Left ventricle myocardium inferior (tissue), 1 donor: Measurements from ENCODE around the gene DNAJB8. TPM values are rescaled to one million over a fixed set of nuclear protein-coding genes. Genes with fewer than 3 reads are reported as not detected.

Source experiments
- DNase-seq: peaks from one replicate; pipeline ENCODE4 v3.0.0-alpha.2; 2020
- H3K27ac ChIP-seq: fragments of 200-600 bp; replicated peaks from 2 replicates; pipeline ENCODE4 v1.8.0; 2021
- H3K27me3 ChIP-seq: fragments of 200-600 bp; 2 replicates; pipeline ENCODE4 v1.8.0; 2021; ENCODE audit warnings: low read depth
- H3K36me3 ChIP-seq: fragments of 200-600 bp; 2 replicates; pipeline ENCODE4 v1.8.0; 2021
- H3K4me1 ChIP-seq: fragments of 200-600 bp; 2 replicates; pipeline ENCODE4 v1.8.0; 2021
- H3K4me3 ChIP-seq: fragments of 200-600 bp; 2 replicates; pipeline ENCODE4 v1.8.0; 2021; ENCODE audit warnings: mild to moderate bottlenecking, moderate library complexity
- H3K9me3 ChIP-seq: fragments of 200-600 bp; replicated peaks from 2 replicates; pipeline ENCODE4 v1.8.0; 2021
- intact Hi-C: fragments of 100-400 bp; cut with micrococcal nuclease; formaldehyde crosslinking; loops from one replicate; pipeline ENCODE4 v1.11.0; 2022
- total RNA-seq: library from RNA; stranded (reverse); fragmentation: NEBNext Ultra II Directional; extraction: Animal tissue kit (Norgen Biotek cat#: 25700); gene quantifications from one replicate; pipeline ENCODE4 v1.2.1, GENCODE V29; 2021
- TF ChIP-seq, protein P1 (sequence below): fragments of 200-600 bp; IDR thresholded peaks from 2 replicates; pipeline ENCODE4 v1.8.0; 2021; ENCODE audit warnings: antibody characterized with exemption, mild to moderate bottlenecking, borderline replicate concordance
- donor health status: DM: no; HTN: yes; CAD: no; lungs with severe emphysema.

Gene DNAJB8
- total RNA-seq, 1 donor from 2014 or later: not detected

GRCh38 chr3:128504963-128505730 is 38.5 kb upstream of the DNAJB8 start:
- Histone ChIP-seq H3K27ac (no peak overlapping the region), H3K4me3 (no peak overlapping the region), H3K4me1 (no peaks in the 10 kb centered on the region), H3K9me3 (no peaks in the 10 kb centered on the region), H3K36me3 (no peaks in the 10 kb centered on the region), H3K27me3 (peaks cover 49% of the 10 kb centered on the region)
- TF ChIP-seq, protein P1, sequence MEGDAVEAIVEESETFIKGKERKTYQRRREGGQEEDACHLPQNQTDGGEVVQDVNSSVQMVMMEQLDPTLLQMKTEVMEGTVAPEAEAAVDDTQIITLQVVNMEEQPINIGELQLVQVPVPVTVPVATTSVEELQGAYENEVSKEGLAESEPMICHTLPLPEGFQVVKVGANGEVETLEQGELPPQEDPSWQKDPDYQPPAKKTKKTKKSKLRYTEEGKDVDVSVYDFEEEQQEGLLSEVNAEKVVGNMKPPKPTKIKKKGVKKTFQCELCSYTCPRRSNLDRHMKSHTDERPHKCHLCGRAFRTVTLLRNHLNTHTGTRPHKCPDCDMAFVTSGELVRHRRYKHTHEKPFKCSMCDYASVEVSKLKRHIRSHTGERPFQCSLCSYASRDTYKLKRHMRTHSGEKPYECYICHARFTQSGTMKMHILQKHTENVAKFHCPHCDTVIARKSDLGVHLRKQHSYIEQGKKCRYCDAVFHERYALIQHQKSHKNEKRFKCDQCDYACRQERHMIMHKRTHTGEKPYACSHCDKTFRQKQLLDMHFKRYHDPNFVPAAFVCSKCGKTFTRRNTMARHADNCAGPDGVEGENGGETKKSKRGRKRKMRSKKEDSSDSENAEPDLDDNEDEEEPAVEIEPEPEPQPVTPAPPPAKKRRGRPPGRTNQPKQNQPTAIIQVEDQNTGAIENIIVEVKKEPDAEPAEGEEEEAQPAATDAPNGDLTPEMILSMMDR: no peak
- no peak for DNase-seq
- intact Hi-C loops: loop anchor here (10.0 kb wide), 1 partner anchor 80 kb away; no protein-coding TSS in a partner anchor

- DNase-seq: no peak
- no peaks in the 10 kb centered on the region for H3K4me1 ChIP-seq
- intact Hi-C loops: loop anchor here (10.0 kb wide), 1 partner anchor 80 kb away; no protein-coding TSS in a partner anchor
- H3K9me3 ChIP-seq: no peaks in the 10 kb centered on the region
- TF ChIP-seq, protein P1: no peak
- H3K4me3 ChIP-seq: no peak overlapping the region
- H3K27me3 ChIP-seq: peaks cover 51% of the 10 kb centered on the region
- H3K27ac ChIP-seq: no peak overlapping the region
- H3K36me3 ChIP-seq: no peaks in the 10 kb centered on the region
Observed at GRCh38 chr3:128504533-128504915, 37.8 kb upstream of the DNAJB8 start.

GRCh38 chr3:128503751-128504532 is 37.3 kb upstream of the DNAJB8 start:
- intact Hi-C loops: loop anchor here (10.0 kb wide), 1 partner anchor 81 kb away; no protein-coding TSS in a partner anchor
- Histone ChIP-seq H3K27ac (no peak overlapping the region), H3K4me1 (no peaks in the 10 kb centered on the region), H3K36me3 (no peaks in the 10 kb centered on the region), H3K9me3 (no peaks in the 10 kb centered on the region), H3K27me3 (peaks cover 57% of the 10 kb centered on the region), H3K4me3 (no peak overlapping the region)
- no peak for DNase-seq
- TF ChIP-seq, protein P1: no peak

DNA sequence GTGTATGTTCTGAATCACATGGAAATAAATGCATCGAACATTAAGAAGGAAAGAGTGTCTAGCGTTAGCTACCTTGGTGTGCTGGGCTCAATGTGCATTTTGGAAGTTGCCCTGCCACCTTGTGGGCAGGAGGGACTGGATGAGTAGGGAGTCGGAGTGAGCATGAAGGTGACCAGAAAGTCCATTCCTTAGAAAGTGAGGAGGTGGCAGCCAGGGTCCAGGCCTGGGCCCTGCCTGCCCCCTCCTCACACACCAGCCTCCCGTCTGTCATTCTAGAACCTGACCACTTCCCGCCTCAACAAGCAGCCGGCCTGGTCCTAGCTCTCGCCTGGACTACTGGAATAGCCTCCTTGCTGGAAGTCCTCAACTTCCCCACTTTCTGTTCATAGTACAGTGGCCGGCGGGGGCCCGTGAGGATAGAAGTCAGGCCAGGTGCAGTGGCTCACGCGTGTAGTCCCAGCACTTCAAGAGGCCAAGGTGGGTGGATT is 36.5 kb upstream of the DNAJB8 start:
- Histone ChIP-seq H3K27me3 (peaks cover 64% of the 10 kb centered on the region), H3K27ac (no peak overlapping the region), H3K9me3 (no peaks in the 10 kb centered on the region), H3K4me1 (peaks cover 3% of the 10 kb centered on the region), H3K4me3 (no peak overlapping the region), H3K36me3 (no peaks in the 10 kb centered on the region)
- no peak for DNase-seq
- intact Hi-C loops: loop anchor here (10.0 kb wide), 1 partner anchor 82 kb away; no protein-coding TSS in a partner anchor
- TF ChIP-seq, protein P1: peak; percentile 44

DNA sequence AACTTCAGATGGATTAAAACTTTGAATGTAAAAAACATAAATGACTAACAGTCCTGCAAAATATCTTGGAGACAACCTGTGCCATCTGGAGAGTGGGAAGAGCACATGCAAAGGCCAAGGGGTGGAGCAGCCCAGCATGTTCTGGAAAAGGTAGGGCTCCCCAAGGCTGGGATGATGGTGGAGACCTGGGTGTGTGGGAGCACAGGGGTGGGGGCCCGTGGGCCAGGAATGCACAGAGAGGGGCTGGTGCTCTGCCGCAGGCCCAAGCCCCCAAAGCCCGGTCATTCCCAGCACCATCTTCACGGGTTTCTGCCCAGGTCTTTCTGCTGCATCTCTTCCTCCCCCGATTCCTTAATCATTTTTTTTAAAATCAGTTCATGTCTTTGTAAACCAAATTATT is 36.0 kb upstream of the DNAJB8 start:
- no peak overlapping the region for H3K27ac ChIP-seq
- H3K36me3 ChIP-seq: no peaks in the 10 kb centered on the region
- no peak overlapping the region for H3K4me3 ChIP-seq
- H3K27me3 ChIP-seq: peaks cover 69% of the 10 kb centered on the region
- TF ChIP-seq, protein P1: no peak
- peaks cover 8% of the 10 kb centered on the region for H3K4me1 ChIP-seq
- no peak for DNase-seq
- H3K9me3 ChIP-seq: no peaks in the 10 kb centered on the region
- intact Hi-C loops: loop anchor here (10.0 kb wide), 1 partner anchor 82 kb away; no protein-coding TSS in a partner anchor
